ENCODE results near the gene PDXK.

The PDXK gene

GRCh38 chr21:43760391-43760958 lies 41.5 kb downstream of the PDXK start:
- DNase-seq (ENCODE audit: insufficient read length, low spot score) = no peak
- TF ChIP-seq CTCF (IDR thresholded peaks at IDR 0.05; ENCODE audit: insufficient read depth, missing control alignments) = no peak
- FAIRE-seq = no peak

DNA sequence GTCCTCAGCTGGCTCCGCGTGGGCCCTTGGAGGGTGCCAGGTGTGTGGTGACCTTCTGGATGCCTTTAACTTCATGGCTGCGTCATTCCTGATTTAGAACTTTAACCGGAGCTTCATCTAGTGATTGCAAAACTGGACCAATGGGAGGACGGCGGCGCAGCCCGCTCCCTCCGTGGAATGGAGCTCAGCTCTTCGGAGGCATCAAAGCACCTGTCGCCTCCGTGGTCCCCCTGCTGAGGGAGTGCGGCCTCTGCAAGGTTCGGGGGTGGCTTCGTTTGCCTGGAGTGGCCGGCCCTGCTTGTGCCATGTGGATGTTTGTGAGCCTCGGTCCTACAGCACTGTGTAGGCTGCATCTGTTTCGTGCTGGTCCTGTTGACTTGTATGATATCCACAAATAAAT lies 43.0 kb downstream of the PDXK start:
- no peak for FAIRE-seq
- DNase-seq (ENCODE audit: insufficient read length, low spot score) = no peak
- TF ChIP-seq CTCF (IDR thresholded peaks at IDR 0.05; ENCODE audit: insufficient read depth, missing control alignments) = no peak

DNA sequence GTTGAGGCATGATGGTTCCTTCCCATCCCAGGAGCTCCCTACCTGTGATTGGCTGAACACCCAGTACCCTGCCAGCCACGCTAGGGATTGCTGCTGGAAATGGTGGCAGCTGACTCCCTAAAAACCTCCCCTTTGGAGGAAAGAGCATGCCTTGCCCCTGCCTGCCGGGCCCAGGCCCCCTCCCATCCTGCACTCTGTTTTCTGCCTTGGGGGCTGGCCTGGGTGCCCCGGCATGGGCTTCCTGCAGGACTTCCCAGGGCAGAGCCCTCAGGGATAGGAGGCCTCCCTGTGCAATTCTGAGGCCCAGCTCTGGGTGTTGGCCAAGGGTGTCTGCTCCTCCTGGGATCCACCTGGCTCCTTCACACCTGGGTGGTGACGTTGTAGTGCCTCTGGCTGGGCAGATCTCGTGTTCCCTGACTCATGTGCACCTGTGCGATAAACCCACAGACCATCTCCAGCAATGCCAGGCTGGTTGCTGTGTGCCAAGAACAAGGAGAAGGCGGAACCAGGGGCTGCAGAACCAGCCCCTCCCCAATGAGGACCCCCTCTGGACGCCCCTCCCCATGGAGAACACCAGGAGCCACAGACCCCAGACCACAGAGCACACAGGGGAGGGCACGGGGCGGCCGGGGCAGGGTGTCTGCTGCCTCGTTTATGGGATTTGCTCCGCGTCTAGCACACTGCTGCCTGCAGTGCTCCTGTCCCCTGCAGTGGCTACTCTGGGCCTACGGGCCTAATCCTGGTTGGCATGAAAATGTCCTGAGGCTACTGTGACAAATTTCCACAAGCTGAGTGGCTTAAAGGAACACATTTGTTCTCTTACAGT lies 43.6 kb downstream of the PDXK start:
- FAIRE-seq (no peak), DNase-seq (ENCODE audit: insufficient read length, low spot score) (no peak)
- no peak for TF ChIP-seq CTCF (IDR thresholded peaks at IDR 0.05; ENCODE audit: insufficient read depth, missing control alignments)

GRCh38 chr21:43763901-43764523 lies 45.1 kb downstream of the PDXK start:
- DNase-seq (ENCODE audit: insufficient read length, low spot score) (no peak), FAIRE-seq (no peak)
- TF ChIP-seq CTCF (IDR thresholded peaks at IDR 0.05; ENCODE audit: insufficient read depth, missing control alignments) = no peak

GRCh38 chr21:43764576-43765495 lies 45.9 kb downstream of the PDXK start:
- DNase-seq (ENCODE audit: insufficient read length, low spot score) = no peak
- TF ChIP-seq CTCF (IDR thresholded peaks at IDR 0.05; ENCODE audit: insufficient read depth, missing control alignments) = no peak
- no peak for FAIRE-seq

DNA sequence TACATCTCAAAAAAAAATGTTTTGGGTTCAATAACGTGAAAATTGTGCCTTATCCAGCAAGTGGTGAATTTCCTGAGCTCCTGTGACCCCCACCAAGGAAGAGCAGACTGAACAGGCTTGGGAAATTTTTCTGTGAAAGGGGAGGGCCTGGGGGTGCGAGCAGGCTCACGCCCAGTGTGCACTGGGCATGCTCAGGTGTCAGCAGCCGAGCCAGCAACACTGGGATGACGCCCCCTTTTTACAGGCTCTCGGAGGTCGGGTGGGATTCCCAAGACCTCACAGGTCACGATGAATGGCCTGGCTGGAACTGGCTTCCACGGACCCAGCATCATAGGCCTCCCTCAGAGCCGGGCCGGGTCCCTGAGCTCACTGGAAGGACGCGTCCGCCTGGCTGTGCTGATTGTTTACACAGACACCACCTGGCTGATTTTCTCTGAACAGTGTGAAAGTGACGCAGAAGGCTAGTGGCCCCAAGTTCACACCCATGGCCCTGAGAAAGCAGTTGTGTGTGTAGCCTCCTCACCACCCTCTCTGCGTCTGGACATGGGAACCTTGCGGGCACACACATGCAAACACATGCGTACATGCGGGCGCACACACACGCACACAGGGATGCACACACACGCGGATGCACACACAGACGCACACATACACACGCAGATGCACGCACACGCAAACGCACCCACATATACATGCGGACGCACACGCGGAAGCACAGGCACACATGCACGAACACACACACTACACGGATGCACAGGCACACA lies 48.0 kb downstream of the PDXK start:
- FAIRE-seq (no peak), DNase-seq (ENCODE audit: insufficient read length, low spot score) (no peak)
- TF ChIP-seq CTCF (IDR thresholded peaks at IDR 0.05; ENCODE audit: insufficient read depth, missing control alignments) = no peak
